SK-N-SH (cell line): ENCODE measurements around the gene ZFP92.

Experiments used
- CHD2 ChIP-seq: fragments of 150-350 bp; IDR thresholded peaks from 2 replicates; pipeline ENCODE4 v1.6.1; 2018; ENCODE audit warnings: low read length; ENCODE audit not compliant: partially characterized antibody
- CTCF ChIP-seq: fragments of 200-600 bp; sonication (generic); IDR thresholded peaks from 2 replicates; pipeline ENCODE4 v1.6.1; 2017; ENCODE audit warnings: antibody characterized with exemption, mild to moderate bottlenecking, moderate library complexity
- FOSL2 ChIP-seq: IDR thresholded peaks from 2 replicates; pipeline ENCODE4 v1.4.0; 2012; ENCODE audit warnings: low read depth, mild to moderate bottlenecking, moderate library complexity, borderline replicate concordance
- MAX ChIP-seq: IDR thresholded peaks from 2 replicates; pipeline ENCODE4 v1.4.0; 2012; ENCODE audit warnings: low read depth
- NFIC ChIP-seq: IDR thresholded peaks from 2 replicates; pipeline ENCODE4 v1.4.0; 2012; ENCODE audit warnings: borderline replicate concordance
- TAF1 ChIP-seq: IDR thresholded peaks from 2 replicates; pipeline ENCODE4 v1.6.1; 2012; ENCODE audit warnings: low read depth, mild to moderate bottlenecking, low read length, moderate library complexity, borderline replicate concordance
- TEAD4 ChIP-seq: IDR thresholded peaks from 2 replicates; pipeline ENCODE4 v1.4.0; 2012; ENCODE audit warnings: mild to moderate bottlenecking, borderline replicate concordance; ENCODE audit not compliant: insufficient read depth
- YY1 ChIP-seq: IDR thresholded peaks from 2 replicates; pipeline ENCODE4 v1.4.0; 2012; ENCODE audit warnings: low read depth, mild to moderate bottlenecking

GRCh38 chrX:153395613-153396319 is 15.5 kb upstream of the ZFP92 start:
- no peak for TF ChIP-seq CTCF
- TF ChIP-seq FOSL2: no peak
- no peak for TF ChIP-seq NFIC
- TF ChIP-seq TAF1: no peak
- no peak for TF ChIP-seq CHD2
- TF ChIP-seq MAX: no peak
- no peak for TF ChIP-seq YY1
- TF ChIP-seq TEAD4: no peak
